Prostate gland (tissue), 2 donors: ENCODE data around the gene PTPN1. TPM values are rescaled to one million over a fixed set of nuclear protein-coding genes. Genes with fewer than 3 reads are reported as not detected.

ENCODE experiments used
- DNase-seq: peaks from one replicate; pipeline ENCODE4 v3.0.0-alpha.2; 2019; ENCODE audit warnings: low spot score
- H3K27ac ChIP-seq, 2 donors: fragments of 200-600 bp; sonication (generic); 2 replicates each; pipeline ENCODE4 v1.5.1; 2017 to 2019
- H3K27me3 ChIP-seq: fragments of 200-600 bp; sonication (generic); replicated peaks from 2 replicates; pipeline ENCODE4 v1.5.1; 2019; ENCODE audit not compliant: insufficient read depth
- H3K36me3 ChIP-seq, 2 donors: fragments of 200-600 bp; sonication (generic); 1 replicate in 1 of 2; 2 replicates in 1 of 2; pipeline versions ENCODE4 v1.5.1 to v1.8.1; 2017 to 2019
- H3K4me1 ChIP-seq: fragments of 200-600 bp; sonication (generic); replicated peaks from 2 replicates; pipeline ENCODE4 v1.5.1; 2019
- H3K4me3 ChIP-seq, 2 donors: fragments of 200-600 bp; sonication (generic); 2 replicates each; pipeline ENCODE4 v1.5.1; 2017 to 2019
- H3K9me3 ChIP-seq: fragments of 200-600 bp; sonication (generic); 2 replicates; pipeline ENCODE4 v1.5.1; 2017
- POLR2A ChIP-seq: fragments of 450-650 bp; IDR thresholded peaks from one replicate; pipeline ENCODE4 v1.6.1; 2016; ENCODE audit warnings: antibody characterized with exemption, mild to moderate bottlenecking
- POLR2AphosphoS5 ChIP-seq: sonication (generic); formaldehyde crosslinking; IDR thresholded peaks from one replicate; pipeline ENCODE4 v1.6.1; 2017; ENCODE audit warnings: antibody characterized with exemption
- WGBS: methylation state at CpG from one replicate; pipeline ENCODE4 v1.1.5; 2018; 5-methylcytosine and 5-hydroxymethylcytosine counted together
- intact Hi-C: fragments of 100-400 bp; cut with DNase I; formaldehyde crosslinking; loops from one replicate; pipeline ENCODE4 v1.14.2; 2022
- microRNA counts, 2 donors: library from miRNA; unstranded; fragments of <30 nt; microRNA quantifications; one replicate each; lab custom pipeline; 2016 to 2017
- microRNA-seq: library from miRNA; unstranded; fragments of <30 nt; microRNA quantifications from one replicate; pipeline ENCODE4, GENCODE V29; 2016
- small RNA-seq, 2 donors: library from RNA; depleted of rRNA; stranded (forward); fragments of <200 nt; gene quantifications; one replicate each; pipeline ENCODE3, GENCODE V24; 2016
- total RNA-seq, 2 donors: library from RNA; depleted of rRNA; stranded (reverse); fragments of >200 nt; gene quantifications; one replicate each; pipeline ENCODE4 v1.1.0, GENCODE V29; 2016
- TF ChIP-seq, protein P1 (sequence below), 4 experiments: fragments of 200-600 bp in 2 of 4; fragments of 450-650 bp in 2 of 4; sonication (generic) in 2 of 4; IDR thresholded peaks; 1 replicate in 3 of 4; 2 replicates in 1 of 4; pipeline ENCODE4 v1.5.1; 2016 to 2019; ENCODE audit warnings: antibody characterized with exemption in 4 of 4, mild to moderate bottlenecking in 2 of 4, moderate library complexity in 2 of 4

PTPN1 gene
- total RNA-seq, 2 donors from 2014 or later, result 28.5 to 46.6 TPM

DNA sequence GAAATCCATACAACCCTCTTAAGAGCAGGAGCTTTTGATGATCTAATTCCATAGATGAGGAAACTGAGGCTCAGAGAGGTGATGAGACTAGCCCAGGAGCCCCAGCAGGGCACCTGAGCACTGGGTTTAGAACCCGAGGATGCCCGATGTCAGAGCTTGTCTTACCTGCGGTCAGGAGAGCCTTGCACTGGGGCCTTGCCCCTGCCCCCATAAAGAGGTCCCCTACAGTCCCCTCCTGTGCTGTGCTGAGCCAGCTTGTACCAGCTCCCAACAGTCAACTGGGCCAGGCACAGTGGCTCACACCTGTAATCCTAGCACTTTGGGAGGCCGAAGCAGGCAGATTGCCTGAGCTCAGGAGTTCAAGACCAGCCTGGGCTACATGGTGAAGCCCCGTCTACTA, 122.5 kb downstream of the PTPN1 start:
- H3K4me3 ChIP-seq, result no peak overlapping the region
- no peaks in the 10 kb centered on the region for H3K9me3 ChIP-seq
- no peak for DNase-seq
- H3K27ac ChIP-seq, result no peak overlapping the region
- intact Hi-C loops, result no loop called here
- TF ChIP-seq POLR2A (no peak), POLR2AphosphoS5 (no peak)
- TF ChIP-seq, protein P1, sequence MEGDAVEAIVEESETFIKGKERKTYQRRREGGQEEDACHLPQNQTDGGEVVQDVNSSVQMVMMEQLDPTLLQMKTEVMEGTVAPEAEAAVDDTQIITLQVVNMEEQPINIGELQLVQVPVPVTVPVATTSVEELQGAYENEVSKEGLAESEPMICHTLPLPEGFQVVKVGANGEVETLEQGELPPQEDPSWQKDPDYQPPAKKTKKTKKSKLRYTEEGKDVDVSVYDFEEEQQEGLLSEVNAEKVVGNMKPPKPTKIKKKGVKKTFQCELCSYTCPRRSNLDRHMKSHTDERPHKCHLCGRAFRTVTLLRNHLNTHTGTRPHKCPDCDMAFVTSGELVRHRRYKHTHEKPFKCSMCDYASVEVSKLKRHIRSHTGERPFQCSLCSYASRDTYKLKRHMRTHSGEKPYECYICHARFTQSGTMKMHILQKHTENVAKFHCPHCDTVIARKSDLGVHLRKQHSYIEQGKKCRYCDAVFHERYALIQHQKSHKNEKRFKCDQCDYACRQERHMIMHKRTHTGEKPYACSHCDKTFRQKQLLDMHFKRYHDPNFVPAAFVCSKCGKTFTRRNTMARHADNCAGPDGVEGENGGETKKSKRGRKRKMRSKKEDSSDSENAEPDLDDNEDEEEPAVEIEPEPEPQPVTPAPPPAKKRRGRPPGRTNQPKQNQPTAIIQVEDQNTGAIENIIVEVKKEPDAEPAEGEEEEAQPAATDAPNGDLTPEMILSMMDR (IDR thresholded peaks at IDR 0.05), result no peak
- no peaks in the 10 kb centered on the region for H3K36me3 ChIP-seq
- no peaks in the 10 kb centered on the region for H3K4me1 ChIP-seq
- WGBS, result 89% methylated on average over 5 of the region's 5 CpGs
- no peaks in the 10 kb centered on the region for H3K27me3 ChIP-seq

DNA sequence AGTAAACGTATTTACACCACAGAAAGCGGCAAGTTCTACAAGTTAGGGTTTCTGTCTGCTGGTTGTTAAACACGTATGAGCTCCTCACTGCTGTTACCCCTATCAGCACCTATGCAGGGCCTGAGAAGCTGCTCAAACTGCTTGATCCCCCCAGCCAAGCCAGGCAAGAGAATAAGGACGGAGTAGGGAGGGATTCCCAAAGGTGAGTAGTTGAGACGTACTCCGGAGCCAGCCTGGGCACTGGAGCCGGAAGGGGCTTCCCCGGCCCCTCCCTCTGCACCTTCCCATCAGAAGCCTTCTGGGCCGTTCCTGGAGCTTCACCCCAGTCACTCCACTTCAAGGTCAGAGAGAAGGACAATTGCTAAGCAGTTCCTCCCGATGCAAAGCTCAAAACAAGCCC, 123.2 kb downstream of the PTPN1 start:
- WGBS, result 80% methylated on average over 10 of the region's 10 CpGs
- H3K4me3 ChIP-seq, result no peak overlapping the region
- H3K27me3 ChIP-seq, result no peaks in the 10 kb centered on the region
- intact Hi-C loops, result no loop called here
- H3K9me3 ChIP-seq, result no peaks in the 10 kb centered on the region
- TF ChIP-seq, protein P1 (IDR thresholded peaks at IDR 0.05), result no peak
- TF ChIP-seq POLR2A, result no peak
- no peak for TF ChIP-seq POLR2AphosphoS5
- H3K27ac ChIP-seq, result no peak overlapping the region
- H3K36me3 ChIP-seq, result no peaks in the 10 kb centered on the region
- H3K4me1 ChIP-seq, result no peaks in the 10 kb centered on the region
- no peak for DNase-seq

DNA sequence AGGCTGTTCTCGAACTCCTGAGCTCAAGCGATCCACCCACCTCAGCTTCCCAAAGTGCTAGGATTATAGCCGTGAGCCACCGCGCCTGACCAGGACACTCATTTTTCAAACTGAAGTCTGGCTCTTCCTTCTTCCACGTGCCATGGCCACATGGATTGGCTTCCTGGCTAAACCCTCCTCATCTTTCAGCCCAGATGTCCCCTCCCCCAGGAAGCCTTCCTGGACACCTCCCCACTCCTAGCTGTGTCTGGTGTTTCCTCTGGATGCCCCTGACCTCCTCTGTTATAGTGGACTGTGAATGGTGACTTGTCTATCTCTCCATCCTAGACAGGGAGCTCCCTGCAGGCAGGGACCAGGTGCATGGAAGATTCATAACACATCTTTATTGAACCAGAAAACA, 124.0 kb downstream of the PTPN1 start:
- Histone ChIP-seq H3K27me3 (no peaks in the 10 kb centered on the region), H3K4me1 (no peaks in the 10 kb centered on the region), H3K27ac (no peak overlapping the region), H3K9me3 (no peaks in the 10 kb centered on the region), H3K4me3 (no peak overlapping the region), H3K36me3 (no peaks in the 10 kb centered on the region)
- TF ChIP-seq POLR2AphosphoS5 (no peak), POLR2A (no peak)
- TF ChIP-seq, protein P1 (IDR thresholded peaks at IDR 0.05), result no peak
- DNase-seq, result no peak
- intact Hi-C loops, result no loop called here
- 80% methylated on average over 6 of the region's 6 CpGs for WGBS

MicroRNA genes within 50 kb of the gene (microRNA counts, 767-probe panel; counts per million panel counts)
- microRNA hsa-miR-645 (lab: Ali Mortazavi, UCI), result 0 to 431 counts per million in 2 donors

Small RNA genes lying within 50 kb of the gene (microRNA-seq; reads per million reads assigned to microRNA genes)
- gene MIR1302-5, result not detected
- not detected for gene MIR645

Small RNA genes lying within 50 kb of the gene (small RNA-seq; reads per million reads assigned to genes)
- gene COX6CP2, result 0 reads per million in 2 donors
- 0 reads per million in 2 donors for gene MIR1302-5
- gene MIR645, result 0 reads per million in 2 donors
- gene RF00019, result 0 reads per million in 2 donors

Other genes with a start within 250 kb of the PTPN1 start
- gene RIPOR3, start 181.2 kb downstream of the PTPN1 start, total RNA-seq, result 10 to 100 TPM in 1 of 2 donors, under 1 TPM in 1; 0.55 to 11.3 TPM
- gene PARD6B, start 221.2 kb downstream of the PTPN1 start, total RNA-seq, result 10 to 100 TPM in 1 of 2 donors, 1 to 10 TPM in 1; 8.3 to 14.4 TPM